HG02973 (cell line): ENCODE data around the gene CLDN16.

Source experiments
- ATAC-seq: cut with Tn5 transposase; IDR thresholded peaks from one replicate; pipeline ENCODE4 v1.9.1; 2021; ENCODE audit warnings: moderate library complexity; ENCODE audit not compliant: unreplicated experiment

The CLDN16 gene, protein sequence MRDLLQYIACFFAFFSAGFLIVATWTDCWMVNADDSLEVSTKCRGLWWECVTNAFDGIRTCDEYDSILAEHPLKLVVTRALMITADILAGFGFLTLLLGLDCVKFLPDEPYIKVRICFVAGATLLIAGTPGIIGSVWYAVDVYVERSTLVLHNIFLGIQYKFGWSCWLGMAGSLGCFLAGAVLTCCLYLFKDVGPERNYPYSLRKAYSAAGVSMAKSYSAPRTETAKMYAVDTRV

DNA sequence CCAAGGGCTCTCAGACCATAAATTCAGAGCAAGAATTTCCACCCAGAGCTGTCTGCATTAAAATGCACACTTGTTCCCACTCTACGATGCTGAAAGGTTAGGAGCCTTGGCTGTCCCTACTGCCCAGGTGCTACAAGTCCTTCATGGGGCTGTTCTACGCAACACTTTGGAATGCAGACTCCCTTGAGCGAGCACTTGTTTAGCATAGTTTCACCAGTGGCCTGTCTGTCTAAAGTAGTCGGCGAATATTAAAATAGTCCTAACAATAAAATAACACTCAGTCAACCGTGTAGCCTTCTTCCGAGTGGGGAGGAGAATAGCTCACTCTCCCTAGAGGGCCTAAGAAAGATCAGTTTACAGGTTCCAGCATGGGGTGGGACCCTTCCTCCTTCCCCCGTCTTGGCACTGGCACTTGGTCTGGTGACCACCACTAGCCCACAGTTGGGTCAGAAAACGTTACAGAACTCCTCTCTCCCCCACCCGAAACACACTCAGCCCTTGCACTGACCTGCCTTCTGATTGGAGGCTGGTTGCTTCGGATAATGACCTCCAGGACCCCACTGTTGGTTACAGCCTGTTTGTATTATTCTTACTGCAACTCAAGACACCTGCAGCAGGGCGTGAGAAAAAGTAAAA is at the start of gene CLDN16:
Gene CLDN16, plus strand, starts transcription at position 586 of the 636 bp plus-strand sequence. CDS start 167 bp downstream, outside the sequence.
- ATAC-seq: no peak

DNA sequence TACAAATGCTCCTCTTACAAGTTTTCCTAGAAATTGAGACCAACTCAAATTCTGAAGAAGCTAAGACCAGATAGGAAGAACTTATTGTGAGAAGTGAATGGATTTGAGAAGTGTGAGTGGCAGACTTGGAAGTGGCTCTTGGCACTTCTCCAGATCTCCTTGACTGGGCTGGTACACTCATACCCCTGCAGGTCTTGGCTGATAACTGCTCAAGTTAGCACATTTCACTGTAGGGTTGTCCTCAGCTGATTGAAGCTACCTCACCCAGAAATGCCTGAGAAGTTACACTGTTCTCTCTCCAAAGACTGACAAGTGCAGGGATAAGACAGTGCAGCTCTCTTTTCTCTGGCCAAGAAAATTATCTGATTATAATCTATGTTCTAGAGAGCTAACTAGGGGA is 49.2 kb upstream of the CLDN16 start:
- ATAC-seq: no peak

DNA sequence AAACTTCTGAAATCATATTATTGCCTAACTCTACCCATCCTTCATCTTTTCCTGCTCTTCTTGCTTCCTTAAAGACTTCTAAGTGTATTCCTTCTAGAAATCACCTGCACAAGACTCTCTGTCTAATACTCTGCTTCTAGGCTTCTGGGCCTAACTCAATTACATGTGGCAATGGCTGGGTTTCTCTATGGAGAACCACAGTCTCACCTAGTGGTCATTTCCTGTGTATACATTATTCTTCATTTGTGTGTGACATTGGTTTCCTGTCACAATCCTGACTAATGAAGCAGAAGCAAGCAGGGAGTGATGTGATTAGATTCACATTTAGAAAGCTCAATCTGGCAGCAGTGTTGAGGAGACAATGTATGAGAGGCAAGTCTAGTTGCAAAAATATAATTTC is 48.8 kb upstream of the CLDN16 start:
- ATAC-seq: no peak

DNA sequence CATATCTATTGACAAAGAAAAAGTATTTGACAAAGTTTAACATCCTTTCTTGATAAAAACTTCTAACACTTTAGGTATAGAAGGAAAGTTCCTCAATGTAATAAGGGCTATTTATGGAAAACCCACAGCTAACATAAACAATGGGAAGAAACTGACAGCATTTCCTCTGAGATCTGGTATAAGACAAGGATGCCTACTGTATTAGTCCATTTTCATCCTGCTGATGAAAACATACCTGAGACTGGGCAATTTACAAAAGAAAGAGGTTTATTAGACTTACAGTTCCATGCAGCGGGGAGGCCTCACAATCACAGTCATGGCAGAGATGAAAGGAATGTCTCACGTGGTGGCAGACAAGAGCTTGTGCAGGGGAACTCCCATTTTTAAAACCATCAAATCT is 47.9 kb upstream of the CLDN16 start:
- no peak for ATAC-seq

DNA sequence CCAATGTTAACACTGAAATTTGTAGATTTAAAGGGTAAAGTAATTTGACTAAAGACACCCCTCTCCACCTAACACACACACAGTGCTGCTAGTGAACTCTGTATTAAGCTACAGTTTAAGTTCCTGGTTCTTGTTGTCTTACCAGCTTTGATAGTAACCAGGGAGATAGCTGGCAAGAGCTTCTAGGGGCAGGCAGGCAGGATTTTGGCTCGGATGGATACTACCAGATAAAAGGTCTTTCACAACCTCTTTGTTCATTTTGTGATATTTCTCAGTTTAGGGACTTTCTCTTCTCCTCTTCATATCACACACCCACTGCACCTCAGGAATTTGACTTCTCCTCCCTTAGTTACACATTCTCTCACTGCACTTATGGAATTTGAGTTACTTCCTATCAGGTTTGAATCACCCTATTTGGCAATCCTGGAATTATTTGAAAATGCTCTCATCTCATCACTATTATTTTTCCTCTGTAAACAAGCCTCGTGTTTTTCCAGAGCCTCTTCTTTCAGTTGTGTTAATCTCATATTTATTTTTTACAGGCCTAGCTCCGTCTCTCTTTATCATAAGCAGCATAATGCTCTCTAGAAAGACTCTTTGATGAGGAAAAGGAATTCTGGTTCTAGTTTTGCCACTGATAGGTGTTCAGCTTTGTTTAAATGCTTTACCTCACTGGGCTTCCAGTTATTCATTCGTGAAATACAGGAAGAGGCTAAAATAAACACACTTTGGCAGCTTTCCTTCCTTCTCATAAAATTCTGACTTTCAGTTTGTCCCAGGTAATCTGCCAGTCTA is 42.7 kb upstream of the CLDN16 start:
- no peak for ATAC-seq

DNA sequence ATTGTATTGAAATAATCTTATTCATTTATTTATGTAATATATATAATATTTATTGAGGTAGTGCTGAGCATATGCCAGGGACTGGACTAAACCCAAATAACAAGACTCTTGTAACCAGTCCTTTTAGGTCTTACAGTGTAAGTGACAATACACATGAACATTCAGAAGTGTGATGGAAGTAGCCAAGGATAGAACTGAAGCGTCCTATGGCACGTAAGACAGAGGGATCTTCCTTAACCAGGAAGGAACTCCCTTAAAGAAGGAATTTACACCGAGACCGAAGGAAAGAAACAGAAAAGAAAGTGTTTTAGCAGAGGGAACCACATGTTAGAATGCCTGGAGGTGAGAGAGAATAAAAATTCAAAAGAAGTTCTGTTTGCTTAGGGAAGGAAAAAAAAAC is 42.1 kb upstream of the CLDN16 start:
- ATAC-seq: no peak

DNA sequence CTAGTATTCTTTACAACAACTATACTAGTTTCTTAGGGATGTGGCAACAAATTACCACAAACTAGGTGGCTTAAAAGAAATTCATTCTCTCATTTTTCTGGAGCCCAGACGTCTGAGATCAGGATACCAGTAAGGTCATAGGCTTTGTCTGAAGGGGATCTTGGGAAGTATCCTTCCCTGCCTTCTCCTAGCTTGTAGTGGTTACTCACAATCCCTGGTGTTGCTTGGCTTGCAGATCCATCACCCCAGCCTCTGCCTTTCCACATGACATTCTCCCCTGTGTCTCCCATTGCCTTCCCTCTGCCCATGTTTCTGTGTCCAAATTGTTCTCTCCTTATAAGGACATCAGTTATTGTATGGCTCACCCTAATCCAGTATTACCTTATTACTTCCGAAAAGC is 41.4 kb upstream of the CLDN16 start:
- no peak for ATAC-seq

DNA sequence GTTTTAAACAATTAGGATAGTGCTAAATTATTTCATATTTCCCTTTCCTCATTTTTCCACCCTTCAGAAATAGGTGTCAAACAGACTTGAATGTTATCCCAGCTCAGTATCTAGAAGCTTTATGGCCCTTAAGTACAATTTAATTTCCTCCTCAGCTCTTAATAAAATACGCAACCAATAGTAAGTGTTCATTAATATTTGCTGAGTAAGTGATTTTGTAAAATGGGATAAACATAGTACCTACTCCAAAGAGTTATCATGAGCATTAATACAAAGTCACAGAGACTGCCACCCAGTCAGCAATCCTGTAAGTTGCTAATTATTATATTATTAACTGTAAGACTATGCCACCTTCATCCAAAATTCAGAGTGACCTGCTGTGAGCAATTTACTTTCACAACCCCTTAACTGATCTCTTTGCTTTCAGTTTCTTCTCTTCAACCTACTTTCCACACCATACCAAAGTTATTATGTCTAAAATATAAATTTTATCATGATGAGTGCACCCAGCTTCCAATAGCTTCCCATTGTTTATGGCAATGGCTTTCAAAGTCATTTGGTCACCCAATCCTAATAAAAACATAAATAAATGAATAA is 35.0 kb upstream of the CLDN16 start:
- ATAC-seq: no peak

DNA sequence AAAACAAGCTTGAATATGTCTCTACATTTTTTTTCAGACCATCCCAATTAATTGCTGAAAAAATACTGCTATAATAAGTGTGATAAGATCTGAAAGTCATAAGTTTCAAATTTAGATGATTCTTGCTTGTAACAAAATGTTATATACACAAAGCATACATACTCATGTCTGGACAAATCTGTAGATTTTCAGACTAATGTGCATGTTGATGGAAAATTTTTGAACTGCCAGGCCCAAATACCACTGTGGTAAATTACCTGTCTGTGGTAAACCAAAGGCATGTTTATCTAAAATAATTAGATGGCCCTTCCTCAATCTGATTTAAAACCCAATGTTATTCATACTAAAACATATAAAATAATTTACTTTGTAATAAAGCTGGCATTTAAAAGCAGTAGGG is 31.7 kb upstream of the CLDN16 start:
- no peak for ATAC-seq

DNA sequence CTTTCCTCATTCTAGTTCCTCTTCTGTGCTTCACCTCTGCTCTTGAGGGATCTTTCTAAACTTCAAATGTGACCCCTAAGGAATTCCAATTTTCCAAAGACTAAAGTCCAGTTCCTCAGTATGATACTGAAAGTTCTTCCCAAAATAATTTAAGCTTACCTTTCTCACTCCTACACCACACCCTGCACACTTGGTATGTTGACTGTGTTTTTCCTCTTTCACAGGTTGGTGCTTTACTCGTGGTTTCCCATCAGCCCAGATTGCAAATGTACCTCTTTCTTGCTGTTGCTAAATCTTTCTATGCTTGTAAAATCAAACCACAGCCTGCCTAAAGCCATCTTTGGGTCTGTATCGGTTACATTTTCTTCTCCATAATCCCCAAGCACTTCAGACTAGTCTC is 30.5 kb upstream of the CLDN16 start:
- no peak for ATAC-seq

DNA sequence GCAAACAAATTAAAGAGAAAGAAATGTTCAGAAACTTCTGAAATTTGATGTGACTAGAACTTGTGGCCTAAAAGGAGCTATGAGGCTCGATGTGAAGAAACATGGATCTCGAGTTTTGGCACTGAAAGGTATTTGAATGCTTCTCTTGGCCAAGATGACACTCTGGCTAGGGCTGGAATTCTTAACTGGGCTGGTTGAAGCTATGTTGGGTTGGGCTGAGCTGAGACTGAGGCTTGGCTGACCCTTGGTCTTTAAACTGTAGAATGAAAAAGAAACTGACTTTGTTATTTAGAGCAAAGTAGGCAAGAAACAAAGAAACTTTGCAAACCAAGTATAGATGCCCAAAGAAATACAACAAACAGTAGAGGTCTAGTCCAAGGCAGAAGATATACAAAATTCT is 28.1 kb upstream of the CLDN16 start:
- no peak for ATAC-seq

DNA sequence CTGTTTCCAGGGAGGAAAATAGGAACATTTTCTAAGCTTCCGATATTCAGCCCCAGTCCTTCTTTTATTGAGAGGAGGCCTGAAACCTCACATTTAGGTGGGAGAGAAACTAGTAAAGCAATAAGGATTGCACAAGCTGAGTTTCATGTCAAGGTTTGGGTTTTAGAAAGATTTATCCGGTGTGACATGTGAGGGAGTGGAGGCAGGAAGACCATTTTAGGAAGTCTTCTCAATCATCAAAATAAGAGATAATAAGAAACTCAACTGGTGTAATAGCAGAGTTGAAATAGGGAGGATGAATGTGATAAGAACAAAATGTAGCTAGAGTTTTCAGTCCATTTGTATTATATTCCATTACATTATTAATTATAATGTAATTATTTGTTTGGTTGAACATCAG is 27.7 kb upstream of the CLDN16 start:
- ATAC-seq: no peak

DNA sequence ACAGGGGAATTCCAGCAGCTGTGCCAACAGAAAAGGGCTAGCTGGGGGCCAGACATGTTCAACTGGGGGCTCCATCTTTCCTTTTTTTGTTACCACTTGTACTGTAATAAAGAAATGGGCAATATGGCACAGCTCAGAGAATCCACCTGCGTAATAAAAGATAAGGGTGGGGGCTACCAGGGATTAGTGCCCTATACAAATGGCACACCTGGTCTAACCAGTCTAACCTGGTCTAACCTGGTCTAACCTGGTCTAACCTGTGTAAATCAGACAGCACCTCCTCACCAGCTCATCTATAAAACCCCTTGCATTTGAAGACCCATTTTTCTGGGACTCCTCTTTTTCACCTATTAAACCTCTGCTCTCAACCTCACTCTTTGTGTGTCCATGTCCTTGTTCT is 26.2 kb upstream of the CLDN16 start:
- no peak for ATAC-seq

DNA sequence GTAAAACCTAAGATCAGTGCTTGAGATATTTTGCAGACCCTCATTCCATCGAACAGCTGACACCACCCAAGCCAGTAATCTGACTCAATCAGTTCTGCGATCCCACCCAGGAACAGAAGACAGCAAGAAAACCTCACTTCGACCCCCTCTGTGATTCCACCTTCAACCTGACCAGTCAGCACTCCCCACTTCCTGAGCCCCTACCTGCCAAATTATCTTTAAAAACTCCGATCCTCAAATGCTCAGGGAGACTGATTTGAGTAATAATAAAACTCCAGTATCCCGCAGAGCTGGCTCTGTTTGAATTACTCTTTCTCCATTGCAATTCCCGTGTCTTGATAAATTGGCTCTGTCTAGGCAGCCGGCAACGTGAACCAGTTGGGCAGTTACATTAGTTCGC is 25.7 kb upstream of the CLDN16 start:
- no peak for ATAC-seq

DNA sequence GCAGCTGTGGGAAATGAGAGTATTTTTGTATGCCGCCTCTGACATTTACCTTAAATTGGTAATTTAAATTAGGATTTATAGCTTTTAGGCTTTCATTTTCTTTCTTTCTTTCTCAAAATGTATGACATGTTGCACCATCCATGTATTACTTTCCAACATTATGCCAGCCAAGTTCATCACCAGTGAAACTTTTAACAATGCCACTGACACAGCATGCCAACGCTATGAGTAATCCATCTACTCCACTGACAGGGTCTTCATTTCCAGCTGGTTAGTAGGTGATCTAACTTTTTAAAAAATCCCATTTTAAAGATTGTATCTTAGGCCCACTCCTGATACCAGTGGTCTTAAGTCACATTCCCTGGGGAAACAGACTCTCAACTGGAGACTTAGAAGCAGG is 21.8 kb upstream of the CLDN16 start:
- ATAC-seq: no peak

DNA sequence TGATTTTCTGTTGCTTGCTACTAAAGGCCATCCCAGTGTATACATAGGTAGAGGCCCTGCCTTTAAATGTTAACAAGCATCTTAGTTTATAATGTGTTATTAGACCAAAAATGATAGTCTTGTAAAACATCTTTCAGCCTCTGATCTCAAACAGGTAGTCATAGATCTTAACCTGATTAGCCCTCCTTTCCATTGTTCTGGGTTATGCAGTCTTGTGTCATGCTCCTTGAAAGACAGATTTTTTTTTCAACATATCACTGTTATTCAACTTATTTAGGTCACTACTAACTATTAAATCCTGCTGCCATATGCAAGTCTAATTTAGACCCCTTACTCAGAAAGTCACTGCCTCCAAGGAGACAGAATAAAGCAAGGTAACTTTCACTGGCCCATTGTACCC is 19.1 kb upstream of the CLDN16 start:
- ATAC-seq: no peak

DNA sequence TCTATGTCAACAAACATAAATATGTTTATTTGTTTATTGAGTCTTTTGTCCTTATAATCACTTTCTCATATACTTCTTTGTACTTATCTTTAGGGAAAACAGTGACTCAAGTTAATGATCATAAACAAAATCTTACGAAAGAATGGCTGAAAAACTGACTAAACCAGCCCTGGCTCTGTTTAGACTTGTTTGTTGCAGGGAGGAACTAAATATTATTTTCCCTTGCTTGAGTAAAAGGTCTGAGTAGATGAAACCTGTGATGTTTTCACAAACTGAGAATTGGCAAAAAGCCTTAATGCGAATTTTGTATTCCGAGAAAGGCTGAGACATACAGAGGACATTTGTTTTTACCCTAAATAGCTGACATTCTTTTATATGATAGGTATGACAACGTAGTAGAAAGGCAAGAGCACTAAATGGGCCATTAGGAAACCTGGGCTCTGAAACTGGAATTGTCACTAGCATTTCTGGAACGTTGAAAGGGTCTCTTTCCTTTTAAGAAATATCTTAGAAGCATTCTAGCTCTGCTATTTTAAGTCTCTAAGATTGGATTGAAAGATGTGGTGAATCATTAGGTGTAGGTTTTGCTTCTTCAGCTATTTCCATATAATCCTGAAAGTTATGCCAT is 18.2 kb upstream of the CLDN16 start:
- ATAC-seq: no peak

DNA sequence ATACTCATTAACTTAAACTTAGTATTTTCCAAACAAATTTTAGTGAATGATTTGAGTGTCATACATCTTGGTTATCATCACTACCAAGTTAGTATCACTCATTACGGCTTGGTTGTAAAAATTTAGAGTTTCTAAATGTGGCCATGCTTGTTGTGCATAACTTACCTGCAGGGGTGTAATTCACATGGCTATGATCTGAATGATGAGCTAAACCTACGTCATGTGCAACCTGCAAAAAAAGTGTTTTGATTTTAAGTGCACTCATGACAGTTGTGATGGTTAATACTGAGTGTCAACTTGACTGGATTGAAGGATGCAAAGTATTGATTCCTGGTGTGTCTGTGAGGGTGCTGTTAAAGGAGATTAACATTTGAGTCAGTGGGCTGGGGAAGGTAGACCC is 17.6 kb upstream of the CLDN16 start:
- no peak for ATAC-seq

DNA sequence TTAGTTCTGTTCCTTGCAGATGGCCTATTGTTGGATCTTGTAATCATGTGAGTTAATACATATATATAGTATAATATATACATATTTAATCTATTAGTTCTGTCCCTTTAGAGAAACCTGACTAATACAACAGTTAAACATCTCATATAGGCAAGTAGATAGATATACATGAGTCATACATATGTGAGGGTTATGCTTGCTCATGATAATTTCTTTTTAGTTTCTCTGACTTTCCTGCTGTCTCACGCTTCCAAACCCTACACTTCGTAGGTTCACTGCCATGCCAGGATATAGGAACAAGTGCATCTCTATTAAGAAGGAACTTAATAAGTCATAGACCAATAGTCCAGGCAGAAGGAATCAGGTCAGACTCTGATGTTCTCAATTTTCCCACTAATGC is 16.8 kb upstream of the CLDN16 start:
- ATAC-seq: no peak

DNA sequence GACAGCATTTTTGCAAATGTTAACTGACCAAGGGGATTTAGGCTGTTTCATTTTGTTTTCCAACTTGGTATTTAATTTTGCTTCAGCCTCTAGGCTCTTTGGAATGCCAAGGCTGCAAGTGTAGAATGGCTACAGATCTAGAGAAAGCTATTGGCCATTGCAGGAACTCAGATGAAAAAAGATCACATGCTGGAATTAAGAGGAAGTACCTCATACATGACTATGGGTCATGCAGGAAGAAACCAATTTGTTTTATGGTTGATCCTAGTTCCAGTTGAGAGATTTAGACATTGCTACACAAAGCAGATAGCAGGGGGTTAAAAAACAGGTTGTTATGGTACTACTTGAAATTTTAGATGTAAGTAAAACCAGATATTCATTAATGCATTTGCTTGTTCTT is 12.7 kb upstream of the CLDN16 start:
- ATAC-seq: no peak

DNA sequence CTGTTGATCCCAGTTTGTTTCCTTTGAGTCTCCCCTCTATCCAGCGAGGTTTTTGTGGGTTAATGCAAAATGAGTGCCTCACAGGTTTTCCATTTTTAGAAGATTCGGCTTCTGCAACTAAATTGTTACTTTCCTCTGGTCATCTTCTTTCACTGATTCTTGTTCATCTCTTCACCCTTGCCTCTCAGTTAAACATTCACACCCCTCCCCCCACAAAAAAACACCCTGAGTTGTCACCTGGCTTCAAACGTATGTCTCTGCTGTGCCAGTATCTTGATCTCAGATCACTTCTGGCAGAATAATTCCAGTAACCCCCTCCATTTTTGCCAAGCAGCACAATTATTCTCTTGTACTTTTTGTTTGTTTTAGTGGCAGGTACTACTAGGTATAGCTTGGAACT is 12.3 kb upstream of the CLDN16 start:
- no peak for ATAC-seq
